HUDEP-2 (cell line): ENCODE results near the gene SMCO2.

Experiments used
- DNase-seq, 76 experiments: peaks; one replicate each; lab custom pipeline; 2025; ENCODE audit not compliant: unreplicated experiment in 76 of 76; lab: John Stamatoyannopoulos, UW

The SMCO2 gene

DNA sequence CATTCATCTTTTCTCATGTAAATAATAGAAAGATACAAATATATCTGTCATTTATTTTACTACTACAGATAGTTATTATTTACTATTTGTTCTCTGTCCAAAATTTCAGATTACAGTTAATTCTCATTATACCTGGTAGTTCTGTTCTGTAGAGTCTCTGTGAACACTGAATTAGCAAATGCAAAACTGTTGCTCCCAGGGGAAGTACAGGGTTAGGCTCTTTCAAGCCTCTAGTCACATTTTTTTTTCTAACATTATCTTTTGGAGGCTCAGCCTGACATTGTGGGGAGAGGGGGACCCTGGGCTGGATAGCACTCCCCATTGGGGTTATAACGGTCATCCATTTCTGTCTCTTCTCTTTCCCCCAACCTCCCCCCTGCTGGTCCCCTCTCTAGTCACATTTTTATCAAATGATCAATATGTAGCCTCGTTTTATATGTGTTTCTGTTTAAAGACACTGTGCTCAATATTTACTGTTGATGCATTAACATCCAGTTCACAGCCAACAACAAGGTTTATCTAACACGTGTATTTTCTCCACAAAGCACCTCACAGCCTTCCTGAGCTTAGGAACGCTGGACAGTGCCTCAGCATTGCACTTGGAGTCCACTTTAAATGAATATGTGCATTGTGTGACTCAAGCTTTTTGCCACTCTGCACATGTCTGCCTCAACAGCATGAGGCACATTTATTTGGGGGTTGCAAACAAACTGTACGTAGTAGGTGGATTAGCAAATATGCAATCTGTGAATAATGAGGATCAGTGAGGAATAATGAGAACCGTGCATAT is 4.7 kb downstream of the SMCO2 start:
- DNase-seq = no peak

DNA sequence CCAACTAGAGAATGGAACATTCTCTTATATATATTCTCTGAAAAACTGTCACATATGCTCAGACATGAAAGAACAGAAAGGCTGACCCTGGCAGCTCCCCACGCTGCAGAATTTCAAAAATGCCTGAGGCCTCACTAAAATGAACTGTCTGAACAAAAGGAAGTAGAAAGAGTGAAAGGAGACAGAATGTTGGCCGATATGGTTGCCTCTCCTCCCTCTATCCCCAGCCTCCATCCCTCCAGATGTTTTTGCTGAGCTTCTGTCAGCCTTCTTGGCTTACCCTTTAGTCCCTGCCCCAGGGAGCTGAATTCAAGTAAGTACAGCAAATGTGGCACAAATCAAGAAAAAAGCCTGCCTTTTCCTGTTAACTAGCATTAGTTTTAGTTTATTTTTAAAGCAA is 6.9 kb downstream of the SMCO2 start:
- DNase-seq = no peak

DNA sequence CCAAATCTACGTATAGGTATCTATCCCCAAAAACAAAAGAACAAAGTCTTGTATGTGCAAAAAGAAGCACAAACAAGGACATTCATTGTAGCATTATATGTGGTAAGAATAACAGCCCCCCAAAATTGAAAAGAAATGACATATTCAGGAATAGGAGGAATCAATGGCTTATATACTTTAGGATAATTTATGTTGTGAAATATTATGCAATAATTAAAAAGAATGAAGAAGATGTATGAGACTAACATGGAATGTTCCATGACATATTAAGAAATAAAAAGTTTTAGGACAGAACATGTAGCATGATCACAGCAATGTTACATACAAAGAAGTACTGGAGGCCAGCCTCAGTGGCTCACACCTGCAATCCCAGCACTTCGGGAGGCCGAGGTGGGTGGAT is 9.1 kb downstream of the SMCO2 start:
- no peak for DNase-seq

DNA sequence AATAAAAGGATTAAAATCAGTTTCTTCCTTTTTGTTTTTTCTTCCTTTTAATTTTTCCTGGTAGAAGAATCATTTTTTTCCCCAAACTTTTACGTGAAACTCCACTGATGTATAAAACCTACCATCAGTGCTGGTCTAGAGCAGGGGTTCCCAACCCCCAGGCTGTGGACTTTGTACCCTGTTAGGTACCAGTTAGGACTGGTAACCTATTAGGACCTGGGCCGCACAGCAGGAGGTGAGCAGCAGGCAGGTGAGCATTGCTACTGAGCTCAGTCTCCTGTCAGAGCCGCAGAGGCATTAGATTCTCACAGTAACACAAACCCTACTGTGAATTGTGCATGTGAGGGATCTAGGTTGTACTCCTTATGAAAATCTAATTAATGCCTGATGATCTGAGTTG is 10.1 kb downstream of the SMCO2 start:
- DNase-seq = no peak

DNA sequence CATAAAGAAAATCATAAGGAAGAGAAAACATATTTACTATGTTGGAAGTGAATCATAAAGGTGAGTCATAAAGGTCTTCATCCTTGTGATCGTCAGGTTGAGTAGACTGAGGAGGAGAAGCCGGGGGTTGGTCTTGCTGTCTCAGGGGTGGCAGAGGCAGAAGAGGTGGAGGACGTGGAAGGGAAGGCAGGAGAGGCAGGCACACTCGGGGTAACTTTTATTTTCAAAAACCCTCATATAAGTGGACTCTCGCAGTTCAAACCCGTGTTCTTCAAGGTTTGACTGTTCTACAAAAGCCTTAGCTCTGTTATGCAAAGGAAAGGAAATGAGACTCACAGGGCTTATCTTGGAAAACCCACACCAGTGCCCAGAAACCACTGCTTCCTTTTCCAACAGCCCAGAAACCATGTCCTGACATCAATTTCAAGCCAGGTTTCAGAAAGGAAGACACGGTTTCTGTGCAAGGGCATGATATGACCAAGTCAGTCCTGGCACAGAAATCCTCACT is 14.0 kb downstream of the SMCO2 start:
- no peak for DNase-seq

DNA sequence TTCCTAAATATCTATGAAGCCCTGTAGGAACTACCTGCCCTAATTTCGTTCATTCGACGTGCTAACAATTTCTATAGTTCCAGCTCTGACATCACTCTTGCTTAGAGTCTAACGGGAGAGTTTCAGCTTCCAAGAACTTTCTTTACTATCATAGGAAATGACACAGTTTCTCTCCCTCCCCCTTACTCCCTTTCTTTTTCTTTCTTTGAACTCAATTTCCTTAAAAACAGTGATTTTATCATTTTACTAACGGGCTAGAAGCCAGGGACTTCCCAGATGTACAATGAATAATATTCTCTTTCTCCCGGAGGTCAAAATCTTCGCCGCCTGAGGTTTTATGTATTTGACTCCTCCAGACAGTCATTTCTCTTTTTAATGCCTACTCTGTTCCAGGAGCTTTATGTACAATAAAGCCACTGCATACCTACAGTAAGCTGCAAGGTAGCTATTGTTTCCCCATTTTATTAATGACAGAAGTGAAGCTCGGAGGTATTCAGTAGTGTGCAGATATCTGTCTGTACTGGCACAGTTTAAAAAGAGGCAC is 15.7 kb downstream of the SMCO2 start:
- no peak for DNase-seq

DNA sequence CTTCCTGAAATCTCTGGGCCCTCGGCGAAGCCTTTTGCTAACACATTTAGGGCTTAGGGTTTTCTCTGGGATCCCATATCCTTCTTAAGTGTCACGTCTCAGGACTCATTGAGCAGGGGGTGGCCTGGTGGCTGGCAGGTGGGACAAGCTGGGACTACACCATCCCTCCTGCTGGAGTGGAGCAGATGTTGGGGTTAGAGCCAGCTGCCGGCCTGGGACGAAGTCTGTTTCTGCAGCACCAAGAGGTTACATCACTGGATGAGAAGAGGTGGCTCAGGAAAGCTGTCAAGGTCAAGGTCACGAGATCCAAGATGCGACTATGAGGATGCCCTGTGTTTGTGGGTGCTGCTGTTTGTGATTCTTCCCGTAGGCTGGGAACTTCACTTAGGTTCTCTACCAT is 16.3 kb downstream of the SMCO2 start:
- no peak for DNase-seq

DNA sequence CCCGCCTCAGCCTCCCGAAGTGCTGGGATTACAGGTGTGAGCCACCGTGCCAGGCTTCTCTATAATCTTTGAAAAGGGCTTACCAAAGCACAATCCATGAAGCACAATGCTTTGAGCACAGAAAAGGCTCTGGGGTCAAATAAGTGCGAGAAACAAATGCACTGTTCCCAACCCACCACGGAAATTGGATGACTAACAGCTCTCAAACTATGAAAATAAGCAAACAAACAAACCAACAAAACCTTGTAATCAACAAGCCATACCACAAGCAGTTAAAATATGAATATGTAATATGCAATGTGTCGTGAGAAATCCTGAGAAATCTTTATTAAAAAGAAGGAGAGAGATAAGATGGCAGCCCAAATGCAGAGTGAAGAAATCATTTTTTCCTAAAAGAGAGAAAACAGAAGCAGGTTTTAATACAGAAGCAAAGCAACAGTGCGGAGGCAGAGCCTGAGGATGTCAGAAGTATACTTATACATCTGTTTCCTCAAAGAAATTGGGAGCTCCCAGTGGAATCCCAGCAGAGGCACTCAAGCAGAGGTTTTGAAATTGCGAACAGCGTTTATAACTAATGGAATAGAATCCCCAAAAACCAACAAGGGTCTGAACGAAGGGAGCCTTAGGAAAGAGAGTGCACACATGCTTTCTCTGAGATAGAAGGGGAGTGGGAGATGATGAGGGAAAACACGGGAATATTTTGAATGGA is 17.1 kb downstream of the SMCO2 start:
- no peak for DNase-seq

DNA sequence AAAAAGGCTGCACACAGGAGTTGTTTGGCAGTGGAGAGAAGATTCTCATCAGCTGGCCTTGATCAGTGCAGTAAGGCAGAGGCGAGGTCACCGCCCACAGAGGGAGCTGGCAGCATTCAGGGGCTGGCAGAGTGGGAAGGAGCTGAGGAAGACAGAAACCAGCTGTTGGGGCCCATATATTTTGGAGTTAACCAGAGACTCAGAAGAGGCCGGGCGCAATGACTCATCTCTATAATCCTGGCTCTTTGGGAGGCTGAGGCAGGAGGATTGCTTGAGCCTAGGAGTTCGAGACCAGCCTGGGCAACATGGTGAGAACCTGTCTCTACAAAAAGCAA is 17.7 kb downstream of the SMCO2 start:
- DNase-seq = no peak

DNA sequence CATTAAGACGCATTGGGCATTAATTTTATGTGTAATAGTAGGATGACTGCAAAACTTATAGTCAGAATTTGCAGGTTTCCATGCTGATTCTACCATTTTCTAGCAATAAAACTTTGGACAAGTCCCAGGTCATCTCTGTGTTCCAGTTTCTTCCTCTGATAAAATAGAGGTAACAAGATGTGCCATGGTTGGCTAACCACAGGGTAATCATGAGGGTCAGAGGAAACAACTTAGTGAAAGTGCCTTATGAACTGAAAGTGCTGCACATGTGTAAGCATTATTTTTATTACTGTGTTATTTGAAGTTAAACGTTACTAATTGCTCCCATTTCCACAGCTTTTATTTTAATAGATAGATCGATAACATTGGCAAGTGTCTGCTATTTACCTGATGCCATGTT is 21.1 kb downstream of the SMCO2 start:
- DNase-seq = no peak

DNA sequence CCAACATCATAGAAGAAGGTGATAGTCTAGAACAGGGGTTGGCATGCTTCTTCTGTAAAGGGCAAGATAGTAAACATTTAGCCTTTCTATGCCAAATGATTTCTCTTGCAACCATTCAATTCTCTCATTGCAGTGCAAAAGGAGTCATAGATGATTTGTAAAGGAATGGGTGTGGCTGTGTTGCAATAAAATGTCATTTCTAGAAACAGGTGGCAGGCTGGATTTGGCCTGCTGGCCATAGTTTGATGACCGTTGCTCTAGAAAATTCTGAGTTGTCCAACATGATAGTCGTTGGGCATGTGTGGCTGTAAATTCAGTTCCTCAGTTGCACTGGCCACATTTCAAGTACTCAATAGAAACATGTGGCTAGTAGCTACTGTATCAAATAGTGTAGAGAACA is 21.7 kb downstream of the SMCO2 start:
- no peak for DNase-seq

DNA sequence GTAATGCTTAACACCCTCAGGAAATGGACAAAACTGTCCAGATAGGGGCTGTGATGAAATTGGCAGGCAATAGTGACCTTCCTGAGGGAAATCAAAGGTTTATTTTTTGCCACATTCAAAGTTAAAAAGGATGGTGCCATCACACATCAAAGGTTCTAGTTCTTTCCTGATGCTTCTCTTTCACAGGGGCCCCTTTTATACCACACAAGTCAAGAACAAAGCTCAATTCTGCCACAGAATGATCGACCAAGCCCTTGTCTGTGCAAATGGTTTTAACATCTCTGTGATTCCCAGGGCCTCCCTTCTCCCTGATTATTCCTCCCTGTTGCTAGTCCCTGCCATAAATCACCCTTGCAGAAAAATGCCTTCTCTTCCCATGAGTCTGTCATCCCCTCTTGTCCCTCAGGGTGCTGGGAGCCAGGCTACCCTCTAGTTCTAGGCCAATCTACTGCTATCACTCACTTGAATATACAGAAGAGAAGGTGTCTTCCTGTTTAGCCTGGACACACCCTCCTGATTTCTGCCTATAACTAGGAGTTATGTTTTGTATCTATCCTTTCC is 22.7 kb downstream of the SMCO2 start:
- DNase-seq = no peak

DNA sequence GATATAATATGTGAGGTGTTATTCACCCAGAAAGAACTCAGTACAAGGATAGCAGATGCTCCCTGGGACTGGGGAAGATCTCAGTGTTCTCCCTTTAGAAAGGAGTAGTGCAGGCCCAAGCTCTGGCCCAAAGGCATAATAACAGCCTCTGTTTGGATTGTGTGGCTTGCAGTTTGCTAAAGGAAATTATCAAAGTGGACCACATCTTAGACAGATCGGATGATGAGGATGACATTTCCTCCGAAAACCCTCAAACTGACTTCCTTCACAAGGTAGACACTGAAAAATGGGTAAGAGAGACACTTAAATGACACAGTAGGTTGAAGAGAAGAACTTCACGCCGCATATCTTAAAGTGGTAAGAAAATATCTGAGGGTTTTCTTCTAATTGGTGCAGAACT is 26.1 kb downstream of the SMCO2 start:
- no peak for DNase-seq

DNA sequence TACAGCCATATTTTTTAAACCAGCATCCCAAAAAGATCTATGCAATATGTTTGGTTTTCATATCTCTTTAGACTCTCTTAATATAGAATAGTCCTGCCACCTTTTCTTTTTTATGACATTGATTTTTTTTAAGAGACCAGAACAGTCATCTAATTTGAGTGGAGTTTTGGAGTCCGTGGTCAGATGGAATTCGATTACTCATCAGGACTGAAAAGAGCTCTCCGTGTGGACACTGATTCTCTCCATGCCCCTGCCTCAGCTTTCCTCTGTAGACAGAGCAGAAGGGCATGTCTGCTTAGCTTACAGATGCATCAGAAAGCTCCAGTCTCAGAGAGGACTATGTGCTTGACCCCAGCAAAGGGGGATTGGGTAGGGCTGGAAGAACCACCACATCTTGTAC is 27.8 kb downstream of the SMCO2 start:
- DNase-seq = no peak

DNA sequence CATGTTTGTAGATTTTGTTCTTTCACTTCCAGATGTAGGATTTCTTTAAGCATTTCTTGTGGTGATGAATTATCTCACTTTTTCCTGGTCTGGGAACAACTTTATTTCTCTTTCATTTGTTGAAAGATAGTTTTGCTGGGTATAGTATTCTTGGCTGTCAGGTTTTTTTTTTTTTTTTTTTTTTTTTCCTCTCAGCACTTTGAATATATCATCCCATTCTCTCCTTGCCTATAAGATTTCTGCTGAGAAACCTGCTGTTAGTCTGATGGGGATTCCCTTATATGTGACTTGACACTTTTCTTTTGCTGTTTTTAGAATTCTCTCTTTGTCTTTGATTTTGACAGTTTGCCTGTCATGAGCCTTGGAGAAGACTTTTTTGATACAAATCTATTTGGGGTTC is 30.5 kb downstream of the SMCO2 start:
- DNase-seq = no peak

DNA sequence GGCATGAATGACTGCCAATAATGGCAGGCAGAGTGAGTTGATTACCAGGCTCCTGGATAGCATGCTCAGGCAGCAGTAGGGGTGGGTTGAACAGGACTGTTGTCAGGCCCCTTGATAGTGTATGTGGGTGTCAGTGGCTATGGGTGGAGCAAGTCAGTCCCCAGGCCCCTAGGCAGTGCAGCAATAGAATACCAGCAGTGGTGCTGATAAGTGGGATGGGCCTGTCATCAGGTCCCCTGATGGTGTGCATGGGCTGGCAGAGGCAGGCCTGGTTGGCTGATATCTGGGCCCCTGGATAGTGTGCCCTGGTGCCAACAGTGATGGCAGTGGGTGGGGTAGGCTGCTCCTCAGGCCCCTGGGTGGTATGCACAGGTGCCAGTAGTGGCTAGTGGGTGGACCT is 32.4 kb downstream of the SMCO2 start:
- DNase-seq = no peak

DNA sequence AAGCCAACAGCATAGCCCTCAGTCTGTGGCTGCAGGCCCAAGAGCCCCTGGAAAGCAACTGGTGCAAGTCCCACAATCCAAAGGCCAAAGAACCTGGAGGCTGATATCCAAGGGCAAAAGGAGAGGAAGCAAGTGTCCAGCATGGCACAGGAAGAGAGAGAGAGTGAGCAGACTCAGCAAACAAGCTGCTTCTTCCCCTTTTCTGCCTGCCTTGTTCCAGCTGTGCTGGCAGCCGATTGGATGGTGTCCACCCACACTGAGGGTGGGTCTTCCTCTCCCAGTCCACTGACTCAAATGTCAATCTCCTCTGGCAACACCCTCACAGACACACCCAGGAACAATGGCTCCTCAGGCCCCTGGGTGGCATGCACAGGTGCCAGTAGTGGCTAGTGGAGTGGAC is 33.5 kb downstream of the SMCO2 start:
- no peak for DNase-seq

DNA sequence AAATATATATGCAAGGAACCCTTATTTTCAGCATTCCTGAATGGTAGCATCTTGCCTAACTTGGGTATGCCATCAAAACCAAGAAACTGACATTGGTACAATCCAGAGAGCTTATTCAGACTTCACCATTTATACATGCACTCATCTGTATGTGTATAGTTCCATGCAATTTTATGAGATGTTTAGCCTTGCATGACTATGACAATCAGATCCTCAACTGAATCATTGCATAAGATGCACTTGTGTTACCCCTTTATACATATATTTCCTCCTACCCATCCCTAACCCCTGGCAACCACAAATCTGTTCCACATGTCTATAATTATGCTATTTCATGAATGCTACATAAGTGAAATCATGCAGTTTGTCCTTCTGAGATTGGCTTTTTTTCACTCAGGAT is 40.4 kb downstream of the SMCO2 start:
- DNase-seq = no peak

DNA sequence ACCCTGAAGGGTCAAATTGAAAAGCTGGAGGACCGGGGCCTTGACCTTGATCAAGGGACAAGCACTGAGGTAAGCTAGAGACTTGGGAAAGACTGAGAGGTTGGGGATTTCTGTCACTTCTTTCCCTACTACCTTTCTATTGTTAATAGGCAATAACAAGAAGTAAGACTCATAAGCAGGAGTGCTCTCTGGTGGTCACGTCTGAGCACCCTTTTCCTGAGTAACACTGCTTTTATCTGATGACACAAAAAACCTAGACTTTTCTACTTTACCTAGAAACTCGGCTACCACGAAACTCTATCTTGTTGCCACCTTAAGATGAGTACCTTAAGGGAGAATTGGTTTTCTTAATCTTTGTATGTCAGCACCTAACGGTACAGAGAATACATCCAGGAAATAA is 41.9 kb downstream of the SMCO2 start:
- no peak for DNase-seq

DNA sequence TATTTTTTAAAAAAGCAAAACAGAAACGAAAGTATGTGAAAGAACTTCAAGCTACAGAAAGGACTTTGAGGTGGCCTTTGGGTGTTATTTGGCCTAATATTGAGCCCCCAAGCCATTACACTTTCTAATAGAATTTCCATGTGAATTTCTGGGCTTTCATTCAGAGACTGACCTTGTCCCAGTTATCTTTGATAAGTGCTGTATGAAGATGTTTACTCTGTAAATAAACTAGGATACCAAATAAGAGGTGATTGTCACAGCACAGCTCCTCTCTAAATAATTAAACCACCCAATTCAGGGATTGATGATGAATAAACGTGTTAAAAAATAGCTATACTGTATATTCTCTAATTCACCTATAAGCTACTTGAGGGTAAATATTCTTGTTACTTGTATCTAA is 44.7 kb downstream of the SMCO2 start:
- DNase-seq = no peak

DNA sequence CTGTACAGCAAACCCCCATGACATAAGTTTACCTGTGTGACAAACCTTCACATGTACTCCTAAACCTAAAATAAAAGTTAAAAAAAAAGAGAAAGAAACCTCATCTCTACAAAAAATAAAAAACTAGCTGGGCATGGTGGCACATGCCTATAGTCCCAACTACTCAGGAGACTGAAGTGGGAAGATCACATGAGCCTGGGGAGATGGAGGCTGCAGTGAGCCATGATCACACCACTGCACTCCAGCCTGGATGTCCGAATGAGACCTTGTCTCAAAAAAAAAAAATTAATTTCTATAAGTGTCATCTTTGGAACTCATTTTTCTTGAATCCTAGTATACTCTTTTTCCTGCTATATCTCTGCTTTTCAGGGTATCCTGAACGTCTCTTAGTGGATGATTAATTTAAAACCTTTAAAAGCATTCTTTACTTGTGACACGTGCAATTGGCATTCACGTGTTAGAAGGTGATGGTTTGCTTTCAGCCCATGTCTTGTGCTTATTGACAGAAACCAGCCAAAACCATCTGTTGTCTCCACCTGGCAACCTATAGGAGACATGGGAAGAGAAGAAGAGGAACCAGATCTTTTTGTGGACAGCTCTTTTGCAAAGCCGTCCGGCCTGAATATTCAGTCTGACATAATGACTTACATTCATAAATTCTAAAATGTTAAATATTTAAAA is 46.9 kb downstream of the SMCO2 start:
- DNase-seq = no peak
